ENCODE results near the gene KHDC1L. TPM values are rescaled to one million over a fixed set of nuclear protein-coding genes. Genes with fewer than 3 reads are reported as not detected.

The KHDC1L gene
- total and polyA plus RNA-seq, 2 donors (not counting 1 experiment from before 2014, with no cell fraction given), result not detected

DNA sequence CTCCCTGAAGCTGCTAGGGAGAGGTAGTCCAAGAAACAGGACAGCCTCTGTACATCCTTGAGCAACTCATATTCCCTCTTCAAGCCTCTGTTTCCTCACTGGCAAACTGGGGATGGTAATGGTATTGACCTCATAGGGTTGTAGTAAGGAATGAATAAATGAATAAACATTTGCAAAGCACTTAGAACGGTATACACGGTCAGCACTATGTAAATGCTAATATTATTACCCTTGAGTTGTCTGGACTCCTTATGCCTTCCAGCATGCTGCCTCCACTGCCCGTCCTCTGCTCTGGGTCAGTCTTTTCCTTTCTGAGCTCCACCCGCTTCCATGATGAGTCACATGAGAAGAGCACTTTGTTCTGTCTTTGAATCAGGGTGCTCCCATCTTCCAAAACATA, 50.6 kb downstream of the KHDC1L start:
- no peak for TF ChIP-seq EZH2 (IDR thresholded peaks at IDR 0.05; ENCODE audit: borderline replicate concordance, insufficient read depth, low read depth, low read length, poor library complexity, severe bottlenecking)
- TF ChIP-seq, protein P1, sequence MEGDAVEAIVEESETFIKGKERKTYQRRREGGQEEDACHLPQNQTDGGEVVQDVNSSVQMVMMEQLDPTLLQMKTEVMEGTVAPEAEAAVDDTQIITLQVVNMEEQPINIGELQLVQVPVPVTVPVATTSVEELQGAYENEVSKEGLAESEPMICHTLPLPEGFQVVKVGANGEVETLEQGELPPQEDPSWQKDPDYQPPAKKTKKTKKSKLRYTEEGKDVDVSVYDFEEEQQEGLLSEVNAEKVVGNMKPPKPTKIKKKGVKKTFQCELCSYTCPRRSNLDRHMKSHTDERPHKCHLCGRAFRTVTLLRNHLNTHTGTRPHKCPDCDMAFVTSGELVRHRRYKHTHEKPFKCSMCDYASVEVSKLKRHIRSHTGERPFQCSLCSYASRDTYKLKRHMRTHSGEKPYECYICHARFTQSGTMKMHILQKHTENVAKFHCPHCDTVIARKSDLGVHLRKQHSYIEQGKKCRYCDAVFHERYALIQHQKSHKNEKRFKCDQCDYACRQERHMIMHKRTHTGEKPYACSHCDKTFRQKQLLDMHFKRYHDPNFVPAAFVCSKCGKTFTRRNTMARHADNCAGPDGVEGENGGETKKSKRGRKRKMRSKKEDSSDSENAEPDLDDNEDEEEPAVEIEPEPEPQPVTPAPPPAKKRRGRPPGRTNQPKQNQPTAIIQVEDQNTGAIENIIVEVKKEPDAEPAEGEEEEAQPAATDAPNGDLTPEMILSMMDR (IDR thresholded peaks at IDR 0.05), result no peak

More for the DNA sequence above, 50.6 kb downstream of the KHDC1L start:
- ATAC-seq (ENCODE audit: low read depth), result no peak
- no peaks in the 10 kb centered on the region for H3K4me1 Mint-ChIP-seq
- no peak overlapping the region for H3K4me3 ChIP-seq (ENCODE audit: control extremely low read depth in 1 of 5, extremely low read depth in 1 of 5, insufficient read depth in 1 of 5, low read depth in 2 of 5, low read length in 4 of 5)
- ChIA-PET POLR2A (no interaction called here), CTCF (interaction anchor here (1.4 kb wide), 1 partner anchor 555 kb away, joined by 3 read pairs; no protein-coding TSS in a partner anchor)
- H3K27ac Mint-ChIP-seq, result no peak overlapping the region
- H3K36me3 ChIP-seq (replicated peaks in 1 of 2; ENCODE audit: control extremely low read depth in 1 of 2, control insufficient read depth in 1 of 2, extremely low read depth in 1 of 2, insufficient read depth in 2 of 2, low read length in 1 of 2), result no peaks in the 10 kb centered on the region
- no peaks in the 10 kb centered on the region for H3K27me3 Mint-ChIP-seq
- no peak overlapping the region for H2AFZ ChIP-seq (ENCODE audit: insufficient read depth, low read depth, low read length, poor library complexity, severe bottlenecking)
- H4K20me1 ChIP-seq (ENCODE audit: control insufficient read depth, insufficient read depth, low read length, poor library complexity, severe bottlenecking), result no peaks in the 10 kb centered on the region
- H3K9me3 ChIP-seq (ENCODE audit: control extremely low read depth in 1 of 3, control insufficient read depth in 2 of 3, insufficient read depth in 1 of 3, low read length in 2 of 3), result no peaks in the 10 kb centered on the region
- DNase-seq, result no peak
- H3K9ac ChIP-seq (ENCODE audit: low read length), result no peak overlapping the region
- H3K4me1 ChIP-seq (ENCODE audit: control insufficient read depth in 2 of 2, insufficient read depth in 2 of 2, low read length in 2 of 2), result peaks cover 22 to 25% of the 10 kb centered on the region in 2 donors
- no peaks in the 10 kb centered on the region for H3K27me3 ChIP-seq (replicated peaks in 1 of 4; ENCODE audit: control extremely low read depth in 1 of 4, control insufficient read depth in 3 of 4, insufficient read depth in 4 of 4, low read length in 3 of 4)
- WGBS (ENCODE audit: insufficient coverage), result 100% methylated on average over 2 of the region's 4 CpGs
- H3K9me3 Mint-ChIP-seq (ENCODE audit: insufficient read depth), result no peaks in the 10 kb centered on the region
- no peak overlapping the region for H3K4me3 Mint-ChIP-seq
- intact Hi-C loops (cut with micrococcal nuclease), result no loop called here
- no peak overlapping the region for H3K27ac ChIP-seq (ENCODE audit: low read length in 2 of 2)
- no peak overlapping the region for H3K4me2 ChIP-seq (replicated peaks; ENCODE audit: low read depth, low read length, poor library complexity, severe bottlenecking)
- no peaks in the 10 kb centered on the region for H3K79me2 ChIP-seq (ENCODE audit: control insufficient read depth, insufficient read depth, low read length)

Other genes starting within 250 kb of the KHDC1L start
- 2.9 and 3.5 TPM in 2 replicates for gene KHDC1, start 37.7 kb upstream of the KHDC1L start, total RNA-seq
- gene KHDC1, start 37.7 kb upstream of the KHDC1L start, polyA plus RNA-seq, result 2.6 and 2.8 TPM in 2 replicates
- gene DPPA5, start 128.8 kb upstream of the KHDC1L start, total RNA-seq, result not detected in 2 replicates
- gene DPPA5, start 128.8 kb upstream of the KHDC1L start, polyA plus RNA-seq, result not detected in 2 replicates
- gene KHDC3L, start 137.2 kb upstream of the KHDC1L start, total RNA-seq, result not detected in 2 replicates
- gene KHDC3L, start 137.2 kb upstream of the KHDC1L start, polyA plus RNA-seq, result not detected in 2 replicates
- gene OOEP, start 144.4 kb upstream of the KHDC1L start, total RNA-seq, result 0.97 TPM in 1 of 2 replicates, not detected in the other
- gene OOEP, start 144.4 kb upstream of the KHDC1L start, polyA plus RNA-seq, result 0.25 and 0.70 TPM in 2 replicates
- gene DDX43, start 169.3 kb upstream of the KHDC1L start, total RNA-seq, result 1.8 and 2.6 TPM in 2 replicates
- 2.1 and 2.6 TPM in 2 replicates for gene DDX43, start 169.3 kb upstream of the KHDC1L start, polyA plus RNA-seq
- 20.0 and 24.7 TPM in 2 replicates for gene CGAS, start 226.8 kb upstream of the KHDC1L start, total RNA-seq
- gene CGAS, start 226.8 kb upstream of the KHDC1L start, polyA plus RNA-seq, result 5.1 and 6.3 TPM in 2 replicates
- gene MTO1, start 236.2 kb upstream of the KHDC1L start, total RNA-seq, result 79.5 and 84.4 TPM in 2 replicates
- gene MTO1, start 236.2 kb upstream of the KHDC1L start, polyA plus RNA-seq, result 52.1 and 56.0 TPM in 2 replicates

All from B cell (primary cell).